ENCODE results near the gene EGF.

DNA sequence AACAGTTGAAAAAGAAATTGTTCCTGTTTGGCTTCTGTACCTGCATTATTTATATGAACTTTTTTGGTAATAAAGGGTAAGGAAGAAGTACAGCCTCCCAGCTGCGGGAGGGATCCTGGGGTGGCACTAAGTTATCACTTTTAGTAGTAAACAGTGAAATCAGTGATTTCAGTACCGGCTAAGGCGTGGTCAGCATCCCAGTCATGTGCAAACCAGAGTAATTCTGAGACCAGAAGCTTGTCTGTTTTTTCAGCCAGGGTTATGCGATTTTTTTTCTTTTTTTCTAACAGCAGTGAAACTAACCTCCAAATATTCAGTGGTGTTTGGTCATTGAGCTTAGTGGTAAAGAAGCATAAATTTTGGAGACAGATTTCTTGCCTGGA lies 3.3 kb downstream of the EGF start:
- TF ChIP-seq EZH2 (IDR thresholded peaks at IDR 0.05; ENCODE audit: borderline replicate concordance, low read length) (no peak), CTCF (conservative IDR thresholded peaks at IDR 0.05 in 1 of 2, IDR thresholded peaks at IDR 0.05 in 1 of 2; ENCODE audit: extremely low read depth in 1 of 2, insufficient read depth in 1 of 2, low read depth in 1 of 2, low read length in 2 of 2) (no peak)
